Measurements from ENCODE around the gene APOB. TPM values are rescaled to one million over a fixed set of nuclear protein-coding genes. Genes with fewer than 3 reads are reported as not detected.
A peak's percentile ranks its signal among the peaks of the same experiment; 100 is the strongest.

The APOB gene
- total RNA-seq, 1 experiment from 2014 or later = not detected

DNA sequence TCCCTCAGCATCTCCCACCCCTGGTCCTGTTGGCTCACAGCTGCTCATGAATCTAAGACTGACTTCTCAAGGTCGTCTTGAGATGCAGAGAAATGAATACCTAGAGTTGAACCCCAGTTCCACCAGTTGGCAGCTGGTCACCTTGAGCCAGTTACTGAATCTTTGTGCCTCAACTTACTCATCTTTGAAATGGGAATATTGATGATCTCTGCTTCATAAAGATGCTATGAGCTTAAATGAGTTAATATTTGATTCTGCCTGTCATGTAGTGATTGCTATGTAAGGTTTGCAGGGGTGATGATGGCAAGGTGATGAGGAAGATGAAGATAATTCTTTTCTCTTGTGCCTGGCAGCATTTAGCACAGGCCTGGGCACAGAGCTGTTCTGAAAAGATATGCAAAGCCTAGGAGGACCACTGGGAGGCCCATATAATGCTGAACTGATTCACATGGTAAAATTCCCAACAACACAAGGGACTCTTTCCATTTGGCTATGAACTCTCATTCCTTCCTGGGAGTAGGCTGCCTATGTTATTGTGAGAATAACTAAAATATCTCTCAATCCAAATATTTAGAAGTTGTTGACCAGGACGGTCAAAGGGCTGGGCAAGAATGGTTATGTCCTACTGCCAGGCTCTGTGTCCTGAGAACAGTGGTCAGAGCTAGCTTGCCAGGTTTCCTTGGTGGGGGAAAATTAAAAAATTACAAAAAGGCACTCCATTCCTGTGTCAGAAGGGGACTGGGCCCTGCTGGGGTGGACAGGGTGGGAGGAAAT is 70.9 kb downstream of the APOB start:
- in situ Hi-C loops (cut with HindIII; ENCODE audit: low pct_unique_long_range_greater_than_20kb, low sequenced_read_pairs) = no loop called here
- DNase-seq (ENCODE audit: low read depth) = no peak

DNA sequence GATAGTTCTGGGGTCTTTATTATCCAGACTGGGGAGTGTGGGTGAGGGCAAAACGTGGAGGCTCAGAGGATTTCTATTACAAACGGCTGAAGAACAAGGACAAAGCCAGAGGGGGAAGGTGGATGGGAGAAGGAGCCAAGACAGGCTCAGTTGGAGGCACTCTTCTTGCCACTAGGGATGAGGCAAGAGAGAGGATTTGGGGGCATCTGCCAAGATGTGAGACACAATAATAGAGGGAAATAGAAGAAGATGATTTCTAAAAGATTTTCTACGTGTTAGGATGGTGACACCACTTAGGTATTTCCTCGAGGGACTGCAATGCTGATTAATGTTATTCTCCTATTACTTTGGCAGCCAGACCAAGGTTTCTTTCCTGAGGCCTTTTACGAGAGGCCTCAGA is 71.8 kb downstream of the APOB start:
- in situ Hi-C loops (cut with HindIII; ENCODE audit: low pct_unique_long_range_greater_than_20kb, low sequenced_read_pairs) = no loop called here

GRCh38 chr2:20970068-20970467 is 73.8 kb downstream of the APOB start:
- in situ Hi-C loops (cut with HindIII; ENCODE audit: low pct_unique_long_range_greater_than_20kb, low sequenced_read_pairs) = no loop called here
- DNase-seq (ENCODE audit: low read depth) = no peak

More for the DNA sequence above, 71.8 kb downstream of the APOB start:
- no peak for DNase-seq (ENCODE audit: low read depth)

GRCh38 chr2:20966061-20966595 is 77.7 kb downstream of the APOB start:
- no peak for DNase-seq (ENCODE audit: low read depth)
- in situ Hi-C loops (cut with HindIII; ENCODE audit: low pct_unique_long_range_greater_than_20kb, low sequenced_read_pairs) = no loop called here

DNA sequence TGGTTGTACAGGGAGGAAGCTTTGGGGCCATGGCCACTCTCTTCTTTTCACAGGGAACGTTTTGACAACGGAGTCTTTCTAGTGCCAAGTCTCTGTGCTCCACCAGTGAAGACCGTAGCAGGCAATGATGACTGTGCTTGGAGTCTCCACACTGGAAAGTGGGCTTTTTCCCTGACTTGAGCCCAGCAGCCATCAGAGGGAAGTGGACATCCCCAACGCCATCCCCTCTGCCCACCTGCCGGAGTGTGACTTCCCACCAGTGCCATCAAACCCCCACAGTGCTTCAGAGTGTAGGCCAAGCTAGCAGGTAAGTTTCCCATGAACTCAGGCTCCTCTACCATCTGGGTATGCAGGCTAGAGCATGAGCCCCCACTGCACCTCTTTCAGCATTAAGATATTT is 78.7 kb downstream of the APOB start:
- in situ Hi-C loops (cut with HindIII; ENCODE audit: low pct_unique_long_range_greater_than_20kb, low sequenced_read_pairs) = no loop called here
- DNase-seq (ENCODE audit: low read depth) = no peak

DNA sequence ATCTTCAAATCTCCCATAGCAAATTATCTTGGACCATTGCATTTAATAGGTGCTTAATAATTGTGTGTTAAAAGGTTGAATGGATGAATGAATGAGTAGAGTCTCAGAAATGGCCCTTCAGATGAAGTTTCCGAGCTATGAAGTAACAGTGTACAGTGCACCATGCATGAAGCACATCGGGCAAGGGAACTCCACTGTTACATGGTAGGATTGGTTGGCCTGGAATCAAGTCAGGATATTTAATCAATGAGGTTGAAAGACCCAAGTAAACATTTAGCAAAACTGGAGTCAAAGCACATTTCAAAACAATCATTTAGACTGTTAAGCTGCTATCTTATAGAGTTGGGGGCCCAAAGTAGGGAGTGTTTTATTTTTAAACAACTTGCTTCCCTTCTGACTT is 80.0 kb downstream of the APOB start:
- in situ Hi-C loops (cut with HindIII; ENCODE audit: low pct_unique_long_range_greater_than_20kb, low sequenced_read_pairs) = no loop called here

GRCh38 chr2:20962939-20963557 is 80.8 kb downstream of the APOB start:
- in situ Hi-C loops (cut with HindIII; ENCODE audit: low pct_unique_long_range_greater_than_20kb, low sequenced_read_pairs) = no loop called here

More for the DNA sequence above, 80.0 kb downstream of the APOB start:
- DNase-seq (ENCODE audit: low read depth) = no peak

GRCh38 chr2:20961858-20962257 is 82.0 kb downstream of the APOB start:
- in situ Hi-C loops (cut with HindIII; ENCODE audit: low pct_unique_long_range_greater_than_20kb, low sequenced_read_pairs) = no loop called here
- DNase-seq (ENCODE audit: low read depth) = no peak

More at GRCh38 chr2:20962939-20963557, 80.8 kb downstream of the APOB start:
- peak; percentile 50 for DNase-seq (ENCODE audit: low read depth)

DNA sequence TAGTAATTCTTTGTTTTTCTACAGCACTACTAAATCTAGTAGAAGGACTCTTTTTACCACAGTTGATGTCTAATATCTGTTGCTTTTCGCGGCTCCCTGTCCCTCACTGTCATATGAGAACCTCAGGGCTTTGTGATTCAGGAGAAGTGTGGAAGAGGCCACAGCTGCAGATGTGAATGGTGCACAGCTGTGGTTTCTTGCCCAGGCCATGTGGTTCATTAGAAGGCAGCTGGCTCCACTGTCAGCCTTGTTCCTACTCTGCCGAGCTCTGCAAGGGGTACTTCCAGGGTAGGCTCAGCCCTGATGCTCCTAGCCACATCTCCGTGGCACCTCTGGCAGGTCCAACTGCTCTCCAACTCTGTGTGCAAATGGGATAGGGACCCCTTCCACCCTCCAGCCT is 83.9 kb downstream of the APOB start:
- no peak for DNase-seq (ENCODE audit: low read depth)
- in situ Hi-C loops (cut with HindIII; ENCODE audit: low pct_unique_long_range_greater_than_20kb, low sequenced_read_pairs) = no loop called here

DNA sequence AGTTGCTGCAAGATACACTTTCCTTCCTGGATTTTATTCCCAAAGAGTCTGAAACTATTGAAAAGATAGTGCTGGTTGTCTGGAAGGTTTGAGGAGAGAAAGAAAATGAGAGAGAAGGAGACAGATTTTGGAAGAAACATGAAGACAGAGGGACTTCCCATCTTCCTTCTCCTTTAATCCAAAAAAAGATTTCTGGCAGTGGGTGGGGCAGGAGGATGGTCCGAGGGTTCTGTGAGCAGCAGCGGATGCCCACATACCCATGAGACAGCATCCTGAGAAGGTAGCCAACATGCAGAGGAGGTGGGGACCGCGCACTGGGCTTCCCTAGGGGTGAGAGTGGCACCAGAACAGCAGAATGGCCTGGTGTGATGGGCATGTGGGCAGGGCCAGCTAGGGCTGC is 84.6 kb downstream of the APOB start:
- DNase-seq (ENCODE audit: low read depth) = no peak
- in situ Hi-C loops (cut with HindIII; ENCODE audit: low pct_unique_long_range_greater_than_20kb, low sequenced_read_pairs) = no loop called here

DNA sequence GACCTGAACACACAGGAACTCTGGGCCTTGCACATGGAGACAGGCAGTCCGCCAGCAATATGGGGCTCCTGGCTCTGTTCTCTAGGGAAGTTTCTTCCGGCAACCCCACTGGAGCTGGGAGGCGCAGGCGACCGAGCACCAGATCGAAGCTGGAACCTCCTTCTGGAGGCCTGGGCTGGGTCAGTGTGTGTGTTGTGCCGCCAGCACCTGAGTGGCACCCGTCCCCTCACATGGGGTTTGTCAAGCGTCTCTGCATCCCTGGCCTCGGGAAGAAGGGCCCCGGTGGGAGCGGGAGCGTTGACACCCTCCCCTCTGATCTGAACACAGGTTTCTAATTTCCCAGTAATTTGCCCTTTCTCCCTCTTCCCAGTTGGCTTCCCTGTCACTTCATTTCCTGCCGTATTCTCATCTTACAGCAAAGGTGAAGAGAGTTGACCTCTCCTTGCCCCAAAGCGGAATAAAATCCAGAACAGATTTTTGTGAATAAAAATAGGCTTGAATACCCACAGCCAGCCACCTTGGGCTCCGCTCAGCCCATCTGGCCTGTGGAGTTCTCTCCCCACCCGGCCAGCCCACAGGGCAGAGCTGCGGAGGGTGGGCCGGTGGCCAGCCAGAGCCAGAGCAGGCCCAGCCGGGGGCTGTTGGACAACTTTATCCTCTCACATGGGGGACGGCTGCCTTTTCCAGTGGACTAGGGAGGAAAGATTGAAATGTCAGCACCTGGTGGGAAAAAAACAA is 85.9 kb downstream of the APOB start:
- no peak for DNase-seq (ENCODE audit: low read depth)
- in situ Hi-C loops (cut with HindIII; ENCODE audit: low pct_unique_long_range_greater_than_20kb, low sequenced_read_pairs) = no loop called here

DNA sequence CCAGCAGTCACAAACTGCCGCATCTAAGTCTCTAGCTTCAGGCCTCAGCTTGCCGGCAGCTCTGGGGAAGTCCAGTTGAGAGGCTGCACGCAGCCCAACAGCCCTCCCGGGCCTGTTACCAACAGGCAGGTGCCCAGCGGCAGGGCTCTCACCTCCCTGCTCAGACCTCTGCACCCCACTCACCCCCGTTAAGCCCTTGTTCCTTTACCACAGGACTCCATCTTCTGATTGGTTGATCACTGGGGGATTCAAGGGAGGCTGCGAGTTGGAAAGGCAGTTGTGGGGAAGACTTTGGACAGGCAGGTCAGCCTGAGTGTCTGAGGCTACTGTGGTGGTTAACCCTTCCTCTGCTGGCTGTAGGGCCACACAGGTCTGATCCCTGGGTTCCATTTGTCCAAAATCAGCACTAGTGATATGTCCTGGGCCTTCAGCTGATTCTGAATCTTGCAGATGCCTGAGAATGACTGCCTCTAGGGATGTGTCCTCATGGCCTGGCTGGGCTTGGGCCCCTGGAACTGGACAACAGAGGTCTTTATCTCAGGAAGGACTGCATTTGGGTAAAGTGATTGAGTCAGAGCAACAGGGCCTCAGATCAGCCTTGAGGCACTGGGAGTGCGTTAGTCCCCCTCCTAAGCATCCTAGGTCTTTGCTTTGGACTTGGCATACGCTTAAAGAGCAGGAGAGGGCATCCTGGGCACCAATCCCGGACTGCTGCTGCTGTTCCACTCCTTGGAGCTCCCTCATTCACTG is 88.4 kb downstream of the APOB start:
- in situ Hi-C loops (cut with HindIII; ENCODE audit: low pct_unique_long_range_greater_than_20kb, low sequenced_read_pairs) = no loop called here
- DNase-seq (ENCODE audit: low read depth) = no peak

- DNase-seq (ENCODE audit: low read depth) = no peak
- in situ Hi-C loops (cut with HindIII; ENCODE audit: low pct_unique_long_range_greater_than_20kb, low sequenced_read_pairs) = no loop called here
These were observed 90.6 kb downstream of the APOB start for GRCh38 chr2:20953146-20953824.

Other genes with a start within 250 kb of the APOB start
- gene LDAH, start 221.0 kb downstream of the APOB start, total RNA-seq (2014; rRNA removed; shearing (Covaris generic); ENCODE audit: low replicate concordance) = 26.3 and 36.3 TPM in 2 replicates
- gene TDRD15, start 79.9 kb upstream of the APOB start, total RNA-seq (2014; rRNA removed; shearing (Covaris generic); ENCODE audit: low replicate concordance) = not detected in 2 replicates